ENCODE data around the gene RRM2. TPM values are rescaled to one million over a fixed set of nuclear protein-coding genes. Genes with fewer than 3 reads are reported as not detected.

RRM2 gene
- polyA plus RNA-seq, 2 of the 4 experiments (the other 2 are of a cell fraction), result 84.4 to 111 TPM

- FAIRE-seq (no peak), ATAC-seq (no peak), DNase-seq (ENCODE audit: low read depth in 1 of 2, low spot score in 1 of 2) (no peak)
- Histone ChIP-seq H3K4me3 (no peak overlapping the region), H3K27ac (no peak overlapping the region), H3K4me2 (no peak overlapping the region), H3K4me1 (no peaks in the 10 kb centered on the region), H3K9me3 (no peaks in the 10 kb centered on the region)
- ChIA-PET POLR2A (no interaction called here), CTCF (interaction anchor here (2.4 to 5.0 kb wide), 2 partner anchors 8 to 284 kb away, joined by 6 to 29 read pairs; no protein-coding TSS in a partner anchor)
- 92% methylated on average over 5 of the region's 5 CpGs for WGBS (ENCODE audit: missing lambda C conversion rate)
- TF ChIP-seq, protein P1, sequence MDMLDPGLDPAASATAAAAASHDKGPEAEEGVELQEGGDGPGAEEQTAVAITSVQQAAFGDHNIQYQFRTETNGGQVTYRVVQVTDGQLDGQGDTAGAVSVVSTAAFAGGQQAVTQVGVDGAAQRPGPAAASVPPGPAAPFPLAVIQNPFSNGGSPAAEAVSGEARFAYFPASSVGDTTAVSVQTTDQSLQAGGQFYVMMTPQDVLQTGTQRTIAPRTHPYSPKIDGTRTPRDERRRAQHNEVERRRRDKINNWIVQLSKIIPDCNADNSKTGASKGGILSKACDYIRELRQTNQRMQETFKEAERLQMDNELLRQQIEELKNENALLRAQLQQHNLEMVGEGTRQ (IDR thresholded peaks at IDR 0.05), result no peak
- TF ChIP-seq NPAS2 (CRISPR knock-in tag; IDR thresholded peaks at IDR 0.05; ENCODE audit: borderline replicate concordance) (no peak), ZFP36 (IDR thresholded peaks at IDR 0.05; ENCODE audit: borderline replicate concordance, partially characterized antibody) (no peak), TFCP2L1 (CRISPR knock-in tag; IDR thresholded peaks at IDR 0.05) (no peak), EHF (CRISPR knock-in tag; IDR thresholded peaks at IDR 0.05) (no peak), BCL3 (IDR thresholded peaks at IDR 0.05) (no peak), HOXB5 (CRISPR knock-in tag; IDR thresholded peaks at IDR 0.05) (no peak), HEYL (CRISPR knock-in tag; IDR thresholded peaks at IDR 0.05) (no peak), REST (IDR thresholded peaks at IDR 0.05) (no peak), HDAC2 (IDR thresholded peaks at IDR 0.05) (no peak), POLR2A (IDR thresholded peaks at IDR 0.05; ENCODE audit: low read length) (no peak), RARB (CRISPR knock-in tag; IDR thresholded peaks at IDR 0.05) (no peak), ZNF302 (CRISPR knock-in tag; IDR thresholded peaks at IDR 0.05) (no peak), JUNB (IDR thresholded peaks at IDR 0.05) (no peak), ZSCAN20 (CRISPR knock-in tag; IDR thresholded peaks at IDR 0.05) (no peak)
- TF ChIP-seq, protein P2, sequence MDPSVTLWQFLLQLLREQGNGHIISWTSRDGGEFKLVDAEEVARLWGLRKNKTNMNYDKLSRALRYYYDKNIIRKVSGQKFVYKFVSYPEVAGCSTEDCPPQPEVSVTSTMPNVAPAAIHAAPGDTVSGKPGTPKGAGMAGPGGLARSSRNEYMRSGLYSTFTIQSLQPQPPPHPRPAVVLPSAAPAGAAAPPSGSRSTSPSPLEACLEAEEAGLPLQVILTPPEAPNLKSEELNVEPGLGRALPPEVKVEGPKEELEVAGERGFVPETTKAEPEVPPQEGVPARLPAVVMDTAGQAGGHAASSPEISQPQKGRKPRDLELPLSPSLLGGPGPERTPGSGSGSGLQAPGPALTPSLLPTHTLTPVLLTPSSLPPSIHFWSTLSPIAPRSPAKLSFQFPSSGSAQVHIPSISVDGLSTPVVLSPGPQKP (IDR thresholded peaks at IDR 0.05; ENCODE audit: low read depth, low read length), result no peak
- TF ChIP-seq, protein P3, sequence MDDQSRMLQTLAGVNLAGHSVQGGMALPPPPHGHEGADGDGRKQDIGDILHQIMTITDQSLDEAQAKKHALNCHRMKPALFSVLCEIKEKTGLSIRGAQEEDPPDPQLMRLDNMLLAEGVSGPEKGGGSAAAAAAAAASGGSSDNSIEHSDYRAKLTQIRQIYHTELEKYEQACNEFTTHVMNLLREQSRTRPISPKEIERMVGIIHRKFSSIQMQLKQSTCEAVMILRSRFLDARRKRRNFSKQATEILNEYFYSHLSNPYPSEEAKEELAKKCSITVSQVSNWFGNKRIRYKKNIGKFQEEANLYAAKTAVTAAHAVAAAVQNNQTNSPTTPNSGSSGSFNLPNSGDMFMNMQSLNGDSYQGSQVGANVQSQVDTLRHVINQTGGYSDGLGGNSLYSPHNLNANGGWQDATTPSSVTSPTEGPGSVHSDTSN (IDR thresholded peaks at IDR 0.05), result no peak
- TF ChIP-seq, protein P4, sequence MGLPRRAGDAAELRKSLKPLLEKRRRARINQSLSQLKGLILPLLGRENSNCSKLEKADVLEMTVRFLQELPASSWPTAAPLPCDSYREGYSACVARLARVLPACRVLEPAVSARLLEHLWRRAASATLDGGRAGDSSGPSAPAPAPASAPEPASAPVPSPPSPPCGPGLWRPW (IDR thresholded peaks at IDR 0.05), result no peak
Measured at GRCh38 chr2:10150436-10150835, 27.9 kb downstream of the RRM2 start.

DNA sequence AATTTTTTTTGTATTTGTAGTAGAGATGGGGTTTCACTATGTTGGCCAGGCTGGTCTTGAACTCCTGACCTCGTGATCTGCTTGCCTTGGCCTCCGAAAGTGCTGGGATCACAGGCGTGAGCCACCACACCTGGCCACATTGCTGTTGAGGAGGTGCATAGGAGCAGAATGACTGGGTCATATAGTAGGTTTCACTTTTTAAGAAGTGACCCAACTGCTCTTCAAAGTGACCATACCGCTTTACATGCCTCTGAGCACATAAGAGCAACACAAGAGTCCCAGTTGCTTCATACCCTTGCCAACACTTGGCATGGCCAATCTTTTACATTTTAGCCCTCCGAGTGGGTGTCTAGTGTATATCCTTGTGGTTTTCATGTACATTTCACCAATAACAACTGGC lies 28.9 kb downstream of the RRM2 start:
- ChIA-PET CTCF (interaction anchor here (1.4 to 5.0 kb wide), 2 partner anchors 10 to 257 kb away, joined by 3 to 29 read pairs; no protein-coding TSS in a partner anchor), POLR2A (no interaction called here)
- 96% methylated on average over 5 of the region's 5 CpGs for WGBS (ENCODE audit: missing lambda C conversion rate)
- TF ChIP-seq, protein P4 (IDR thresholded peaks at IDR 0.05), result no peak
- TF ChIP-seq RCOR1 (IDR thresholded peaks at IDR 0.05; ENCODE audit: low read depth, low read length) (no peak), NPAS2 (CRISPR knock-in tag; IDR thresholded peaks at IDR 0.05; ENCODE audit: borderline replicate concordance) (no peak), EHMT2 (IDR thresholded peaks at IDR 0.05; ENCODE audit: low read depth) (no peak), HOXA7 (CRISPR knock-in tag; IDR thresholded peaks at IDR 0.05) (no peak), ESRRA (IDR thresholded peaks at IDR 0.05; ENCODE audit: borderline replicate concordance, low read length) (no peak), JUNB (IDR thresholded peaks at IDR 0.05) (no peak), ZSCAN20 (CRISPR knock-in tag; IDR thresholded peaks at IDR 0.05) (no peak), HOXB5 (CRISPR knock-in tag; IDR thresholded peaks at IDR 0.05) (no peak), CEBPB (IDR thresholded peaks at IDR 0.05) (no peak), KDM5A (IDR thresholded peaks at IDR 0.05) (no peak)
- TF ChIP-seq, protein P1 (IDR thresholded peaks at IDR 0.05), result no peak
- TF ChIP-seq, protein P5, sequence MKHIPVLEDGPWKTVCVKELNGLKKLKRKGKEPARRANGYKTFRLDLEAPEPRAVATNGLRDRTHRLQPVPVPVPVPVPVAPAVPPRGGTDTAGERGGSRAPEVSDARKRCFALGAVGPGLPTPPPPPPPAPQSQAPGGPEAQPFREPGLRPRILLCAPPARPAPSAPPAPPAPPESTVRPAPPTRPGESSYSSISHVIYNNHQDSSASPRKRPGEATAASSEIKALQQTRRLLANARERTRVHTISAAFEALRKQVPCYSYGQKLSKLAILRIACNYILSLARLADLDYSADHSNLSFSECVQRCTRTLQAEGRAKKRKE (CRISPR knock-in tag; IDR thresholded peaks at IDR 0.05; ENCODE audit: low read depth), result no peak
- TF ChIP-seq, protein P6, sequence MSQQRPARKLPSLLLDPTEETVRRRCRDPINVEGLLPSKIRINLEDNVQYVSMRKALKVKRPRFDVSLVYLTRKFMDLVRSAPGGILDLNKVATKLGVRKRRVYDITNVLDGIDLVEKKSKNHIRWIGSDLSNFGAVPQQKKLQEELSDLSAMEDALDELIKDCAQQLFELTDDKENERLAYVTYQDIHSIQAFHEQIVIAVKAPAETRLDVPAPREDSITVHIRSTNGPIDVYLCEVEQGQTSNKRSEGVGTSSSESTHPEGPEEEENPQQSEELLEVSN (IDR thresholded peaks at IDR 0.05; ENCODE audit: borderline replicate concordance, low read depth), result no peak

More for the DNA sequence above, 28.9 kb downstream of the RRM2 start:
- no peak overlapping the region for H3K27ac ChIP-seq
- ATAC-seq (no peak), DNase-seq (ENCODE audit: low read depth in 1 of 2, low spot score in 1 of 2) (no peak), FAIRE-seq (no peak)
- H3K9me3 ChIP-seq, result no peaks in the 10 kb centered on the region
- H3K4me3 ChIP-seq, result no peak overlapping the region
- H3K4me2 ChIP-seq, result no peak overlapping the region
- H3K4me1 ChIP-seq, result no peaks in the 10 kb centered on the region

All from A549 (cell line).